OCI-LY7 (cell line): ENCODE measurements around the gene GLS2.

Source experiments
- EZH2phosphoT487 ChIP-seq: fragments of 200-600 bp; sonication (generic); IDR thresholded peaks from 2 replicates; pipeline ENCODE4 v1.6.1; 2018; ENCODE audit warnings: low read depth, borderline replicate concordance, mild to moderate bottlenecking, mixed run types, antibody characterized with exemption, low read length, moderate library complexity, mixed read lengths
- TF ChIP-seq, protein P1 (sequence below): fragments of 200-600 bp; sonication (generic); conservative IDR thresholded peaks from 2 replicates; pipeline ENCODE4 v1.5.1; 2014; ENCODE audit warnings: mild to moderate bottlenecking, antibody characterized with exemption, low read length, moderate library complexity, mixed read lengths

DNA sequence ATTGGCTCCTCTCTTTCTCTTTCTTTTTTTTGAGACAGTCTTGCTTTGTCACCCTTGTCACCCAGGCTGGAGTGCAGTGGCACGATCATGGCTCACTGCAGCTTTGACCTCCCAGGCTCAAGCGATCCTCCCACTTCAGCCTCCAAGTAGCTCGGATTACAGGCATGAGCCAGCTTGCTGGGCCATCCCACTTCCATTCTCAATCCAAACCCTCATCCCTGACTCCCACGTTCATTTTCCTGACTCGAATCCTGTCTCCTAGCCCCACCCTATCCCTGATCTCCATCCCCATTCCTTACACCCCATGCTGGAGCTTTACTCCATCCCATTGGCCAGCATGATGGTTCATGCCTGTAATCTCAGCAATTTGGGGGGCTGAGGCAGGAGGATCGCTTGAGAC is 11.8 kb downstream of the GLS2 start:
- TF ChIP-seq, protein P1, sequence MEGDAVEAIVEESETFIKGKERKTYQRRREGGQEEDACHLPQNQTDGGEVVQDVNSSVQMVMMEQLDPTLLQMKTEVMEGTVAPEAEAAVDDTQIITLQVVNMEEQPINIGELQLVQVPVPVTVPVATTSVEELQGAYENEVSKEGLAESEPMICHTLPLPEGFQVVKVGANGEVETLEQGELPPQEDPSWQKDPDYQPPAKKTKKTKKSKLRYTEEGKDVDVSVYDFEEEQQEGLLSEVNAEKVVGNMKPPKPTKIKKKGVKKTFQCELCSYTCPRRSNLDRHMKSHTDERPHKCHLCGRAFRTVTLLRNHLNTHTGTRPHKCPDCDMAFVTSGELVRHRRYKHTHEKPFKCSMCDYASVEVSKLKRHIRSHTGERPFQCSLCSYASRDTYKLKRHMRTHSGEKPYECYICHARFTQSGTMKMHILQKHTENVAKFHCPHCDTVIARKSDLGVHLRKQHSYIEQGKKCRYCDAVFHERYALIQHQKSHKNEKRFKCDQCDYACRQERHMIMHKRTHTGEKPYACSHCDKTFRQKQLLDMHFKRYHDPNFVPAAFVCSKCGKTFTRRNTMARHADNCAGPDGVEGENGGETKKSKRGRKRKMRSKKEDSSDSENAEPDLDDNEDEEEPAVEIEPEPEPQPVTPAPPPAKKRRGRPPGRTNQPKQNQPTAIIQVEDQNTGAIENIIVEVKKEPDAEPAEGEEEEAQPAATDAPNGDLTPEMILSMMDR, result no peak
- no peak for TF ChIP-seq EZH2phosphoT487
